ENCODE measurements around the gene GPR3. TPM values are rescaled to one million over a fixed set of nuclear protein-coding genes. Genes with fewer than 3 reads are reported as not detected.

GPR3 gene
- polyA plus RNA-seq, 2 of the 4 experiments (the other 2 are of a cell fraction) = 0.76 to 1.7 TPM

- no peak for ATAC-seq
- FAIRE-seq = no peak
- no peaks in the 10 kb centered on the region for H3K9me3 ChIP-seq
- TF ChIP-seq CEBPB (IDR thresholded peaks at IDR 0.05) = no peak
- no peak for TF ChIP-seq HDAC2 (IDR thresholded peaks at IDR 0.05)
- ChIA-PET CTCF (interaction anchor here (1.7 to 12.1 kb wide), 11 partner anchors 12 to 299 kb away, joined by 3 to 134 read pairs (median 13); partner anchors contain the start of genes CD164L2, MAP3K6 and SYTL1), POLR2A (no interaction called here)
- no peak for DNase-seq (ENCODE audit: low read depth in 1 of 2, low spot score in 1 of 2)
- H3K27ac ChIP-seq = no peak overlapping the region
- no peak overlapping the region for H3K4me3 ChIP-seq
- WGBS (ENCODE audit: missing lambda C conversion rate) = no CpG with 5 or more reads among the region's 13 CpGs
- H3K4me1 ChIP-seq = no peaks in the 10 kb centered on the region
- H3K4me2 ChIP-seq = no peak overlapping the region
Measured at GRCh38 chr1:27356277-27356618, 36.2 kb upstream of the GPR3 start.

- WGBS (ENCODE audit: missing lambda C conversion rate) = 81% methylated on average over 8 of the region's 37 CpGs
- H3K4me2 ChIP-seq = no peak overlapping the region
- ChIA-PET POLR2A (interaction anchor here (1.4 kb wide), 1 partner anchor 10 kb away, joined by 4 read pairs; the partner anchor contains the start of gene MAP3K6), CTCF (interaction anchor here (0.6 to 12.1 kb wide), 24 partner anchors 8 to 381 kb away, joined by 3 to 134 read pairs (median 10); partner anchors contain the start of genes CD164L2, GPR3, MAP3K6 and SYTL1)
- no peak for DNase-seq (ENCODE audit: low read depth in 1 of 2, low spot score in 1 of 2)
- peak in 1 of 2 experiments; percentile 39; a peak in 3 of 6 replicates for ATAC-seq
- H3K4me3 ChIP-seq = no peak overlapping the region
- no peaks in the 10 kb centered on the region for H3K4me1 ChIP-seq
- H3K9me3 ChIP-seq = no peaks in the 10 kb centered on the region
- no peak overlapping the region for H3K27ac ChIP-seq
- TF ChIP-seq ZNF302 (CRISPR knock-in tag; IDR thresholded peaks at IDR 0.05) (no peak), ZFP36 (IDR thresholded peaks at IDR 0.05; ENCODE audit: borderline replicate concordance, partially characterized antibody) (no peak), FOXS1 (CRISPR knock-in tag; IDR thresholded peaks at IDR 0.05) (no peak), EHF (CRISPR knock-in tag; IDR thresholded peaks at IDR 0.05) (no peak), EP300 (IDR thresholded peaks at IDR 0.05) (no peak), NPAS2 (CRISPR knock-in tag; IDR thresholded peaks at IDR 0.05; ENCODE audit: borderline replicate concordance) (no peak), BCL3 (IDR thresholded peaks at IDR 0.05) (no peak), MAZ (IDR thresholded peaks at IDR 0.05; ENCODE audit: borderline replicate concordance, low read depth, low read length) (no peak), RFX5 (IDR thresholded peaks at IDR 0.05) (no peak), BHLHE40 (IDR thresholded peaks at IDR 0.05; ENCODE audit: low read depth, low read length) (no peak), CBX8 (IDR thresholded peaks at IDR 0.05) (no peak), RAD21 (conservative IDR thresholded peaks at IDR 0.05 in 1 of 2, IDR thresholded peaks at IDR 0.05 in 1 of 2) (no peak), ELK1 (IDR thresholded peaks at IDR 0.05; ENCODE audit: low read depth, low read length) (no peak), ZC3H11A (IDR thresholded peaks at IDR 0.05) (no peak), NFE2L2 (conservative IDR thresholded peaks at IDR 0.05; ENCODE audit: low read length) (no peak), USF2 (IDR thresholded peaks at IDR 0.05) (no peak)
- no peak for FAIRE-seq
Measured at GRCh38 chr1:27356619-27357280, 35.7 kb upstream of the GPR3 start.

GRCh38 chr1:27357281-27358037, 35.0 kb upstream of the GPR3 start:
- POLR2A ChIA-PET = interaction anchor here (1.4 kb wide), 1 partner anchor 9 kb away, joined by 4 read pairs; the partner anchor contains the start of gene MAP3K6
- H3K4me2 ChIP-seq = no peak overlapping the region
- H3K9me3 ChIP-seq = no peaks in the 10 kb centered on the region
- peak; percentile 75 to 88; a peak in 5 of 6 replicates for ATAC-seq
- H3K4me1 ChIP-seq = no peaks in the 10 kb centered on the region
- WGBS (ENCODE audit: missing lambda C conversion rate) = 57% methylated on average over 26 of the region's 40 CpGs
- no peak for FAIRE-seq
- DNase-seq (ENCODE audit: low read depth in 1 of 2, low spot score in 1 of 2) = peak; percentile 49 to 78
- CTCF ChIA-PET = interaction anchor here (0.6 to 12.1 kb wide), 27 partner anchors 8 to 473 kb away, joined by 3 to 134 read pairs (median 7); partner anchors contain the start of genes CD164L2, GPR3, MAP3K6 and PPP1R8
- H3K4me3 ChIP-seq = no peak overlapping the region
- H3K27ac ChIP-seq = no peak overlapping the region
- TF ChIP-seq HOXB5 (CRISPR knock-in tag; IDR thresholded peaks at IDR 0.05) (no peak), CEBPB (IDR thresholded peaks at IDR 0.05) (no peak), EHMT2 (IDR thresholded peaks at IDR 0.05; ENCODE audit: low read depth) (no peak), BHLHE40 (IDR thresholded peaks at IDR 0.05; ENCODE audit: low read depth, low read length) (no peak), E2F6 (IDR thresholded peaks at IDR 0.05; ENCODE audit: borderline replicate concordance, low read depth) (no peak), SMC3 (IDR thresholded peaks at IDR 0.05) (peak; percentile 55), HEYL (CRISPR knock-in tag; IDR thresholded peaks at IDR 0.05) (no peak), CBX2 (IDR thresholded peaks at IDR 0.05; ENCODE audit: borderline replicate concordance, low read depth) (no peak), NPAS2 (CRISPR knock-in tag; IDR thresholded peaks at IDR 0.05; ENCODE audit: borderline replicate concordance) (no peak), RAD21 (conservative IDR thresholded peaks at IDR 0.05 in 1 of 2, IDR thresholded peaks at IDR 0.05 in 1 of 2) (peak; percentile 31 to 46; a peak in 2 of 5 replicates), ESRRA (IDR thresholded peaks at IDR 0.05; ENCODE audit: borderline replicate concordance, low read length) (no peak), JUN (IDR thresholded peaks at IDR 0.05) (no peak), MAX (IDR thresholded peaks at IDR 0.05) (peak; percentile 30; the same call in 1 of the 2 replicates)

All from A549 (cell line).